ENCODE results near the gene RUFY4. TPM values are rescaled to one million over a fixed set of nuclear protein-coding genes. Genes with fewer than 3 reads are reported as not detected.

Gene RUFY4
- total RNA-seq, 1 experiment from 2014 or later = 1.3 TPM

GRCh38 chr2:218091746-218092145 lies 22.7 kb downstream of the RUFY4 start:
- BruUV-seq (replicated peaks) = no TSS peak
- Histone ChIP-seq H3K4me3 (ENCODE audit: low read depth, low read length, poor library complexity, severe bottlenecking) (no peak overlapping the region), H3K27me3 (replicated peaks; ENCODE audit: insufficient read depth, low read depth, low read length, poor library complexity) (no peaks in the 10 kb centered on the region), H3K4me1 (ENCODE audit: insufficient read depth, low read length, poor library complexity, severe bottlenecking) (no peaks in the 10 kb centered on the region), H3K27ac (ENCODE audit: low read depth, low read length, poor library complexity, severe bottlenecking) (no peak overlapping the region), H3K36me3 (ENCODE audit: insufficient read depth, low read length, poor library complexity, severe bottlenecking) (no peaks in the 10 kb centered on the region), H3K9me3 (ENCODE audit: low read depth, low read length, poor library complexity, severe bottlenecking) (peaks cover 2% of the 10 kb centered on the region)
- POLR2A ChIA-PET (ENCODE audit: low non-redundant PET) = no interaction called here
- CTCF ChIA-PET = no interaction called here
- intact Hi-C loops (cut with micrococcal nuclease; ENCODE audit: unreplicated experiment) = no loop called here
- no peak for DNase-seq (ENCODE audit: low spot score)
- TF ChIP-seq CTCF (conservative IDR thresholded peaks at IDR 0.05; ENCODE audit: low read depth, low read length) (no peak), EZH2 (IDR thresholded peaks at IDR 0.05; ENCODE audit: borderline replicate concordance, low read depth, low read length, poor library complexity, severe bottlenecking) (no peak)

GRCh38 chr2:218093879-218094278 lies 24.8 kb downstream of the RUFY4 start:
- Histone ChIP-seq H3K4me1 (ENCODE audit: insufficient read depth, low read length, poor library complexity, severe bottlenecking) (no peaks in the 10 kb centered on the region), H3K36me3 (ENCODE audit: insufficient read depth, low read length, poor library complexity, severe bottlenecking) (no peaks in the 10 kb centered on the region), H3K27ac (ENCODE audit: low read depth, low read length, poor library complexity, severe bottlenecking) (no peak overlapping the region), H3K4me3 (ENCODE audit: low read depth, low read length, poor library complexity, severe bottlenecking) (no peak overlapping the region), H3K9me3 (ENCODE audit: low read depth, low read length, poor library complexity, severe bottlenecking) (no peaks in the 10 kb centered on the region), H3K27me3 (replicated peaks; ENCODE audit: insufficient read depth, low read depth, low read length, poor library complexity) (peaks cover 7% of the 10 kb centered on the region)
- DNase-seq (ENCODE audit: low spot score) = peak; percentile 28
- ChIA-PET POLR2A (ENCODE audit: low non-redundant PET) (no interaction called here), CTCF (no interaction called here)
- intact Hi-C loops (cut with micrococcal nuclease; ENCODE audit: unreplicated experiment) = no loop called here
- no TSS peak for BruUV-seq (replicated peaks)
- TF ChIP-seq EZH2 (IDR thresholded peaks at IDR 0.05; ENCODE audit: borderline replicate concordance, low read depth, low read length, poor library complexity, severe bottlenecking) (no peak), CTCF (conservative IDR thresholded peaks at IDR 0.05; ENCODE audit: low read depth, low read length) (peak; percentile 48)

- no TSS peak for BruUV-seq (replicated peaks)
- no peak for DNase-seq (ENCODE audit: low spot score)
- no peak for TF ChIP-seq EZH2 (IDR thresholded peaks at IDR 0.05; ENCODE audit: borderline replicate concordance, low read depth, low read length, poor library complexity, severe bottlenecking)
- TF ChIP-seq CTCF (conservative IDR thresholded peaks at IDR 0.05; ENCODE audit: low read depth, low read length) = no peak
- intact Hi-C loops (cut with micrococcal nuclease; ENCODE audit: unreplicated experiment) = no loop called here
- Histone ChIP-seq H3K27ac (ENCODE audit: low read depth, low read length, poor library complexity, severe bottlenecking) (no peak overlapping the region), H3K36me3 (ENCODE audit: insufficient read depth, low read length, poor library complexity, severe bottlenecking) (no peaks in the 10 kb centered on the region), H3K9me3 (ENCODE audit: low read depth, low read length, poor library complexity, severe bottlenecking) (no peaks in the 10 kb centered on the region), H3K27me3 (replicated peaks; ENCODE audit: insufficient read depth, low read depth, low read length, poor library complexity) (peaks cover 24% of the 10 kb centered on the region), H3K4me3 (ENCODE audit: low read depth, low read length, poor library complexity, severe bottlenecking) (no peak overlapping the region), H3K4me1 (ENCODE audit: insufficient read depth, low read length, poor library complexity, severe bottlenecking) (no peaks in the 10 kb centered on the region)
- CTCF ChIA-PET = no interaction called here
- POLR2A ChIA-PET (ENCODE audit: low non-redundant PET) = no interaction called here
These were observed 26.8 kb downstream of the RUFY4 start for GRCh38 chr2:218095853-218096252.
